Epithelial cell of proximal tubule (primary cell): ENCODE data around the gene WSB1. TPM values are rescaled to one million over a fixed set of nuclear protein-coding genes. Genes with fewer than 3 reads are reported as not detected.

Source experiments
- DNase-seq: peaks from one replicate; pipeline ENCODE4 v3.0.0-alpha.2; 2011; ENCODE audit warnings: low read depth
- H3K4me3 ChIP-seq: 2 replicates; pipeline ENCODE4 v1.5.1; 2011; ENCODE audit warnings: low read depth, mild to moderate bottlenecking, low read length
- CTCF ChIP-seq: conservative IDR thresholded peaks from 2 replicates; pipeline ENCODE4 v1.5.1; 2012; ENCODE audit warnings: low read depth, mild to moderate bottlenecking, low read length
- total RNA-seq: library from RNA; depleted of rRNA; stranded (reverse); fragments of >200 nt; gene quantifications from 2 replicates; pipeline ENCODE4 v1.2.3, GENCODE V29; 2015

WSB1 gene
- total RNA-seq, 1 donor from 2014 or later = 68.5 TPM

- no peak overlapping the region for H3K4me3 ChIP-seq
- TF ChIP-seq CTCF = no peak
- DNase-seq = no peak
Observed at GRCh38 chr17:27356091-27356705, 62.3 kb downstream of the WSB1 start.

DNA sequence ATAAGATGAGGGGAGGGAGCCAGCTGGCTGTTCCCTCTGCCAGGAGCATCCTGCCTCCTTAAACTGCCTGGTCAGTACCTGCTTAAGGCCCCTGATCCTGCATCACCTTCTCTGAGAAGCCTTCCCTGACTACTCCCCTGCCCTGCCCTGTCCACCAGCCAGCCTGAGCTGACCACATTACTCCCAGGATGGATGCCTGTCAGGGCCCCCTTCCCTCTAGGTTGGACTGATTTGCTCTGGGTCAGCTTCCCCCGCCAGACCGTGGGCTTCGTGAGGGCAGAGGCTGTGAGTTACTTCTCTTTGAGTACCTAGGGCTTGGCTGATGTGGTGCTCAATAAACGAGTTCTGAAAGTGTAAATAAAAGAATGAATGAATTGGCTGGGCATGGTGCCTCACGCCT is 63.3 kb downstream of the WSB1 start:
- no peak overlapping the region for H3K4me3 ChIP-seq
- TF ChIP-seq CTCF = no peak
- no peak for DNase-seq

DNA sequence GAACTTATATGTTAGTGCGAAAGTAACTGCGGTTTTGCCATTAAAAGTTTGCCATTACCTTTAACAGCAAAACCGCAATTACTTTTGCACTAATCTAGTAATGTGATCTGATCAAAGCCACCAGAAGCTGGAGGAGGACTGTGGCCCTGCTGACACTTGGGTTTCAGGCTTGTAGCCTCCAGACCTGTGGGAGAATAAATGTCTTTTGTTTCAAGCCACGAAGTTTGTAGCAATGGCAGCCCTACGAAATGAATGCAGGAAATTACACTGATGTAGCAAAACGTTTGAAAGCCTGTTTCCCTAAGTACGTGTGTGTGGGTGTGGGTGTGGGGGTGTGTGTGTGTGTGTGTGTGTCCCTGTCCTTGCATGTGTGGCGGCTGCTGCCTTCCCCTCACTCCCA is 66.6 kb downstream of the WSB1 start:
- no peak overlapping the region for H3K4me3 ChIP-seq
- no peak for DNase-seq
- no peak for TF ChIP-seq CTCF

DNA sequence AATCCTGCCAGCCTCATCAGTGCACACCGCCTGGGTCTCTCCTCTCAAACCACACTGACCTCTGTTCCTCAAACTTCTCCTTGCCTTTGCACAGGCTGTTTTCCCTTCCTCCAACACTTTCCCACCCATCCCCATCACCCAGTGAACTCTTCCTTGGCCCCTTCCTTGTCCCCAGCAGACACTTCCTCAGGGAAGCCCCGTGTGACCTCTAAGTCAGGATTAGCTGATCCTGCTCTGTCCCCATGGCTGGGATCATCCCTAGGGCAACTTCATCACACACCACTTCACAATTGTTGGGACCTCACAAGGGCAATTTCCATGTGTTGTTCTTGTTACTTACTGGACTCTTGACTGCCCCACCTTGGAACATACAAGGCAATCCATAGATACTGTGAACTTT is 67.8 kb downstream of the WSB1 start:
- TF ChIP-seq CTCF = no peak
- no peak for DNase-seq
- no peak overlapping the region for H3K4me3 ChIP-seq

DNA sequence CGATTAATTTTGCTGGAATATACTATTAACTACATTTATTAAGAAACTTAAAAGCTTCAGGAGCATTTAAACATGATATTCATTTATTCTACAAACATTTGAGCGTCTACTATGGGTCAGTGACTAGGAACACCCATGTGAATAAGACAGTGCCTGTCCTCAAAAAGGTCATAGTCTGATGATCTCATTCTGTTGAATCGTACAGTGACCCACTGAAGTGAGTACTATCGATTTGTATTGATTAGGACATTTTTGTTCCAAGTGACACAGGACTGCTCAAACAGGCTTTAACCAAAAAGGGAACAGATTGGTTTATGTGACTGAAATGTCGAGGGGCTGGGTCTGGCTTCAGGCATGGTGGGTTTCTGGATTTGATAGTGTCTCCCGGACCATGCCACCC is 68.6 kb downstream of the WSB1 start:
- no peak for DNase-seq
- H3K4me3 ChIP-seq = no peak overlapping the region
- no peak for TF ChIP-seq CTCF

GRCh38 chr17:27362909-27363308 is 69.0 kb downstream of the WSB1 start:
- no peak for TF ChIP-seq CTCF

GRCh38 chr17:27363326-27363725 is 69.4 kb downstream of the WSB1 start:
- no peak overlapping the region for H3K4me3 ChIP-seq
- DNase-seq = no peak
- TF ChIP-seq CTCF = no peak

More at GRCh38 chr17:27362909-27363308, 69.0 kb downstream of the WSB1 start:
- no peak overlapping the region for H3K4me3 ChIP-seq
- no peak for DNase-seq
